ENCODE results near the gene BATF2.
"Not testable (repeated sequence)": the region's sequence is repeated elsewhere in the genome, so short reads cannot be mapped to it uniquely, and the experiment has no call there.

BATF2 gene

GRCh38 chr11:65040520-65040846 is 43.7 kb upstream of the BATF2 start:
- FAIRE-seq (no peak), DNase-seq (ENCODE audit: insufficient read length, low spot score) (no peak)
- no peak for TF ChIP-seq CTCF (IDR thresholded peaks at IDR 0.05; ENCODE audit: insufficient read depth, missing control alignments)

DNA sequence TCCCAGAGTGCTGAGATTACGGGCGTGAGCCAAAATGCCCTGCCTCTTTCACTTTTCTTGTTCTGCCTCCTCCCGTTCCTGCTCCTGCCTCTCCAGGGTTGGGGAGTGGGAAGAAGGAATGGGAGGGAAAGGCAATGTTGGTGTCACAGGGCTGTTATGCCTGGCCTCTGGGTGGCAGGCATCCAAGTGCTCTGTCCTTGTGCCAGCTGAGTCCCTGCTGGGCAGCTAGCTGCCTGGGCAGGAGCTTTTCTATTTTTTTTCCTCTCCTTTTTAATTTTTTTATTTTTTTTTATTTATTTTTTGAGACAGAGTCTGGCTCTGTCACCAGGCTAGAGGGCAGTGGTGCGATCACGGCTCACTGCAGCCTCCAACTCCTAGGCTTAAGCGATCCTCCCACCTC is 40.2 kb upstream of the BATF2 start:
- DNase-seq (ENCODE audit: insufficient read length, low spot score) (no peak), FAIRE-seq (no peak)
- no peak for TF ChIP-seq CTCF (IDR thresholded peaks at IDR 0.05; ENCODE audit: insufficient read depth, missing control alignments)

DNA sequence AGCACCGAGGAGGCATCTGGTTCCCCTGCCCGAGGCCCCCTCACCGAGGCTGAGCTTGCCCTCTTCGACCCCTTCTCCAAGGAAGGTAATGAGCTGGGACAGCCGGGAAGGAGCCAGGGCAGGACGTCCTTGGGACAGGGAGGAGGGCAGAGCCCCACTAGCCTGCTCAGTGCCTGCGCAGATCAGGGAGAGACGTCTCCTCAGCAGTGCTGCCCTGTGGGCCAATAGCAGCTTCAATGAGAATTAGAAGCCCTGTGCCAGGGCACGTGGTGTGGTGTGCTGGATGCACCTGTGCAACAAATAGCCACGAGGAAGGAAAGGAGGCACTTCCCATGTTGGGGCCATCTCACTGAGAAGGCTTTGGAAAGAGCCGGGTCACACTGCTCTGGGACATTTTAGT is 38.8 kb upstream of the BATF2 start:
- FAIRE-seq (no peak), DNase-seq (ENCODE audit: insufficient read length, low spot score) (no peak)
- no peak for TF ChIP-seq CTCF (IDR thresholded peaks at IDR 0.05; ENCODE audit: insufficient read depth, missing control alignments)

DNA sequence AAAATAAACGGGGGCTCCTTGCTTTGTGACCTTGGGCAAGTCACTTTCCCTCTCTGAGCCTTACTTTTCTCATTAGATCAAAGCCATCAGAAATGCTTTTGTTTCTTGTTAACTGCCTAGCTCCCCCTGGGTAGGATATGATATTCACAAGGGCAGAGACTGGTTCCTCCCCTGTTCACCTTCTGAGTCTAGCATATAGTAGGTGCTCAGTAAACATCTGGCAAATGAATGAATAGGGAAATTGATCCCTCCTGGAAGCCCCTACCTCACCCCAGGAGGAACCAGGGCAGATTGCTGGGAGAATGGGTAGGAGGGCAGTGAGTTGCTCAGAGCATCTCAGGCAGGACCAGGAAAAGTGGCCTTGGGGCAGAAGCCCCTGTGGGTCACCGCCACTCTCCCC is 37.7 kb upstream of the BATF2 start:
- no peak for TF ChIP-seq CTCF (IDR thresholded peaks at IDR 0.05; ENCODE audit: insufficient read depth, missing control alignments)
- no peak for FAIRE-seq

DNA sequence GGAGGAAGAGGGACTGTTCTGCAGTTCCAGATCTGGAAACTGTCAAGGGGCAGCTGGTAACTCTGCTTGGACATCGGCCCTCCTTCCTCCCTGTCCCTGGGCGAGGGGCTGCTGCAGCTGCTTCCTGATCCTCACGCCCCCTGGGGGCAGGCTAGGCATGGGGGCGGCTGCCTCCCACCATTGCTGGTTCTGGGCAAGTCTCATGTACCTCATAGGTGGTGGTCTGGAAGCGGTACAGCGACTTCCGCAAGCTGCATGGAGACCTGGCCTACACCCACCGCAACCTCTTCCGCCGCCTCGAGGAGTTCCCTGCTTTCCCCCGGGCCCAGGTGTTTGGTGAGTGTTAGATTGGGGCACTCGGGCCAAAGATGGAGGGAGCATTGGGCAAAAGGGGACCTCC is 35.4 kb upstream of the BATF2 start:
- TF ChIP-seq CTCF (IDR thresholded peaks at IDR 0.05; ENCODE audit: insufficient read depth, missing control alignments), result no peak
- DNase-seq (ENCODE audit: insufficient read length, low spot score) (no peak), FAIRE-seq (no peak)

More for the DNA sequence above, 37.7 kb upstream of the BATF2 start:
- DNase-seq (ENCODE audit: insufficient read length, low spot score), result no peak

GRCh38 chr11:65027213-65028067 is 30.7 kb upstream of the BATF2 start, which contains the start of gene SNX15:
Gene SNX15 (plus strand): TSS chr11:65027439. CDS start chr11:65027538, 99 bp downstream.
- FAIRE-seq (no peak), DNase-seq (ENCODE audit: insufficient read length, low spot score) (peak; percentile 82)
- peak; percentile 36 for TF ChIP-seq CTCF (IDR thresholded peaks at IDR 0.05; ENCODE audit: insufficient read depth, missing control alignments)

GRCh38 chr11:65026810-65027209 is 30.0 kb upstream of the BATF2 start:
- FAIRE-seq (no peak), DNase-seq (ENCODE audit: insufficient read length, low spot score) (no peak)
- no peak for TF ChIP-seq CTCF (IDR thresholded peaks at IDR 0.05; ENCODE audit: insufficient read depth, missing control alignments)

DNA sequence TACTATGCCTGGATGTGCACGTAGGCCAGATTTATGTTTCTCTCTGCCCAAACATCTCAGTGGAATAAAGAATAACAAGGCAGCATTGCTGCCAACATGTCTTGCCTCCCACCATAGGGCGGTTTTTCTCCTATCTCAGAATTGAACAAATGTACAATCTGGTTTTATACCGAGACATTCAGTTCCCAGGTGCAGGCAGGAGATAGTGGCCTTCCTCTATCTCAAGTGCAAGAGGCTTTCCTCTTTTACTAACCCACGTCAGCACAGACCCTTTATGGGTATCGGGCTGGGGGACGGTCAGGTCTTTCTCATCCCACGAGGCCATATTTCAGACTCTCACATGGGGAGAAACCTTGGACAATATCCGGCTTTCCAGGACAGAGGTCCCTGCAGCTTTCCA is 26.7 kb upstream of the BATF2 start:
- not testable (repeated sequence) for DNase-seq (ENCODE audit: insufficient read length, low spot score); FAIRE-seq

All from D721Med (cell line).